Non-pigmented ciliary epithelial cell (primary cell): ENCODE measurements around the gene NELFCD.
"Not testable (repeated sequence)": the region's sequence is repeated elsewhere in the genome, so short reads cannot be mapped to it uniquely, and the experiment has no call there.

Experiments
- DNase-seq: peaks from one replicate; pipeline ENCODE4 v3.0.0-alpha.2; 2010; ENCODE audit warnings: low read depth

Gene NELFCD

DNA sequence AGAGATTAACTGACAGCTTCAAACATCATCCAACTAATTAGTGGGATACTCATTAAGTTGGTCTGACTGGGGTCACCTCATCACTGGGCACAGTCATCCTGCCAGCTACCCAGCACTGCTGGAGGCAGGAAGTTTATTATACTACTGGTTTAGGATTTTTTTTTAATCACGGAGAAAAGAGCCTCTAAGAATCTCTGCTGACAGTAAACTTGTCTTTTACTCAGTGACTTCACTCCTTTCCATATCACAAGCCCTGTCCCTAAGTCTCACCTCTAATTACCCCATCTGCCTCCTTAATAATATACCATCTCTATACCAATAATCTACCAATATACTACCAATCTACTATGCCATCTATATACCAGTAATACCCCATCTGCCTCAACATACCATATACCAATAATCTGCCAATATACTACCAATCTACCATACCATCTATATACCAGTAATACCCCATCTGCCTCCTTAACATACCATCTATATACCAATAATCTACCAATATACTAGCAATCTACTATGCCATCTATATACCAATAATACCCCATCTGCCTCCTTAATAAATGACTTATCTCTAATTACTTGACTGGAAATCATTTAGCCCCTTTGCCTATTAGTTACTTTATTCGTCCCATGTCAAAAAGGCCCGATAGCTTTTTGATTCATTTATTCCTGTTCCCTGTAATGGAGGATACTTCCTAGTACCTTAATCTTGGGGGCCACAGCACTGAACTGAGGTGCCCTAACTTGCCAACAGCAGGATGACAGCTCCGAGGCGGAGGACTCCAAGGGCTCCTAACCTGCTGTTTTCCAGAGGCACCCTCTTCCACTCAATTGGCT, 46.1 kb downstream of the NELFCD start:
- DNase-seq, result no peak

DNA sequence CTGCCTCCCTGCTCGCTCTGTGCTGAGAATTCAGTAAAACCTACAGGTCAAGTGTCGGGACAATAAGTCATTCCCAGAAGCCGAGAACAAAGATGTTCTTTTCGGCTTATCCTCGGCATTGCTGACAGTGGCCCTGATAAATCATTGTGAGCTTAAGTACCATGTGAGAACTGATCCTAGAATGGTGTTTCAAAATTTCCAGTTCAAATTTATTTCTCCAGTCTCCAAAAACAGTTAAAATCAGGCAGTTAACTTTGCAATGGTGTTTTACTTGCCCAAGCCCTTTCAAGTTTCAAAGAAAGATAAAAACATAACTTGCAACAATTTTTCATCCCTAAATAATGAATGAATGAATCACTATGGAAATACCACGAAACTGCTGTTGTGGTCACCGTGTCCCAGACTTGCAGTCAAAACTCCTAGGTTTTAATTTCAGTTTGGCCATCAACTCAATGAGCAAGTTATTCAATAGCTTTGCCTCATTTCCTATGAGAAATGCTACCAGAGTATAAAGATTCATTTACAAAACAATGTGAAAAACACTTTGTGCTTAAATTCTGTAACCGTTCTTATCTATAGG, 46.8 kb downstream of the NELFCD start:
- DNase-seq, result peak; percentile 50

DNA sequence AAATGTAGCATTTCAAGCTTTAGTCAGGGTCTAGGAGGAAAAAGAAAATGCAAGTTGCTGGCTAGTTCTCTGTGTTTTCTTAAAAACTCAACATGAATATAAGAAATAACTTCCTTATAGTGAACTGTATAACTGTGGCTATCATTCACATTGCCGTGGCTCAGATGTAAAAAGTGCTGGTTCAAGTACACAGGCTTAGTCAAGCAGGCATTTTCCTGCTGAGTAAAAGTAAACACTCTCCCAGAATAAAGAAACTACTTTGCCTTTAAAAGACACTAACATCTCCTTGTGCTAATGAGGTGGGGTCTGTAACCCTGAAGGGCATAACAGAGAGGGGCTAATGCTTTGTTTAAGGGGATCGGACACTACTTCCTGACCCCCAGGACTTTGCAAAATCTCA, 47.8 kb downstream of the NELFCD start:
- DNase-seq, result no peak

- DNase-seq, result no peak
Observed at GRCh38 chr20:59030911-59031563, 50.0 kb downstream of the NELFCD start.

DNA sequence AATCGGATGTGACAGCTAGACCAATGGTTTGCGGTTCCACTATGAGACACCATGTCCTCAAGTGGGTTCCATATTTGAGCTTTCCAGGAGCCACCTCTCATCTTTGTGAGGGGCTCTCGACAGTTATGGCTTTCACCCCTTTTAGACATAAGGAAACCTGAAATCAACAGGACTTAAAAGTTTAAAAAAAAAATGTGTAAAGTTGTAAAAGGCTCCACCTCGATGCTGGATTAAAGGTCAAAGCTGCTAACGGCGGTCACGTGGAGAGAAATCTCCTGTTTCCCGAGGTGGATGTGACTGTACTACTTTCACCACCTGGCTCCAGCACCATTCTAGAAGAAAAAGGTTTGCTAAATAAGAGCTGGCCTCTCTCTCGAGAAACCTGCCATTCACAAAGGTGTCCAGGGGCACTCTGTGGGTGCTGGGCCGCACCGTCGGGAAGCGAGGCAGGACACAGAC, 50.5 kb downstream of the NELFCD start:
- DNase-seq, result no peak

GRCh38 chr20:59032023-59032712, 51.1 kb downstream of the NELFCD start, which contains the start of gene ATP5F1E:
Gene ATP5F1E, minus strand, starts transcription at chr20:59032335. Its CDS starts 84 bp downstream, at chr20:59032251.
- peak; percentile 55 for DNase-seq

DNA sequence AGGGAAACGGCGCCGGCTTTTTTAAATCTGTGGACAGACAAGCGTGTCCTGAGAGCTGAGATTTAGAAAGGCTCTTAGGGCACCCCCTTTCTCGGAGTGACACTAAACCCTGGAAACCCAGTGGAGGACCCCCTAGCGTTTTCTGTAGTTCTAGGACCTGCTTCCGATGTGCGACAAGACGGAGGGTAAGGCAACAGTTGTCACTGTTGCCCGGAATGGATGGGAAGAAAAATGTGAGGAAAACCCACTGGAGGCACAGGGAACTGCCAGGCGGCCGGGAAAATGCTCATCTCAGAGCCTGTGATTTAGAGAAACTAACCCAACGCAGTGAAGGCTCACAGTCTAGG, 51.6 kb downstream of the NELFCD start:
- DNase-seq, result no peak

- DNase-seq, result no peak
Observed at GRCh38 chr20:59033093-59033492, 52.0 kb downstream of the NELFCD start.

- no peak for DNase-seq
Observed at GRCh38 chr20:59033616-59034165, 52.6 kb downstream of the NELFCD start.

DNA sequence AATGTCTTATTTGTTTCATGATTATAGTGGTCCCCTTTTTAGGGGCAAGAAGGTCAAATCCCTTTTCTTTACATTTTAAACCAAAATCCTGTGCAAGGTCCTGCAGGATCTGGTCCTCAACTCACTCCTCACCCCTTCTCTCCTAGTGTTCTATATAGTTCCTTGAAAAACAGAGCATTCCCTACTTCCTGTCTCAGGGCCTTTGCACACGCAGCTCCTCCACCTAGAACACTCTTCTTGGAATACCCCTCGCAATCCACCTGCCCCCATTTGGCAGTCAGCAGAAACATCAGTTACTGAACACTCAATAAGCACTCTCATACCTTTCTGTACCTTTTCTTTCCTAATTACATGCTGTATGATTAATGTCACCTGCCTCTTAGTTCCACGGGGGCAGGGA, 54.3 kb downstream of the NELFCD start:
- no peak for DNase-seq

- DNase-seq, result no peak
Observed at GRCh38 chr20:59037386-59037785, 56.3 kb downstream of the NELFCD start.

DNA sequence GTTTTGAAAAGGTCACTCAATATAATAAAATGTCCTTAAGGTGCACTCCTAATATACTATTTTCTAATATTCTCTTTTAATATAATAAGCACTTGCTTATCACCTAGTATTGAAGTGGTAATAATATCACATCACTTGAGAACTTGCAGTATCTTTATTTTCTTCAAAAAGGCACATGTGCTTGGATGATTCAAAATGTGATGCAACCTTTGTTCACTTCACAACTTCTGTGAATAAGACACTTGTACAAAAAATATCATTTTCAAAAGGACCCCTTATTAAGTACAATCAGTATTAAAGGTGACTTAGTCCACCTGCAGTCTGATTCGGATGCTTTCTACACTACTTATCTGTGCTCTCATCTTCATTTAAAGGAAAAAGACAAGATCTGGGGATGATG, 58.2 kb downstream of the NELFCD start:
- no peak for DNase-seq

- DNase-seq, result no peak
Observed at GRCh38 chr20:59040667-59041066, 59.6 kb downstream of the NELFCD start.

DNA sequence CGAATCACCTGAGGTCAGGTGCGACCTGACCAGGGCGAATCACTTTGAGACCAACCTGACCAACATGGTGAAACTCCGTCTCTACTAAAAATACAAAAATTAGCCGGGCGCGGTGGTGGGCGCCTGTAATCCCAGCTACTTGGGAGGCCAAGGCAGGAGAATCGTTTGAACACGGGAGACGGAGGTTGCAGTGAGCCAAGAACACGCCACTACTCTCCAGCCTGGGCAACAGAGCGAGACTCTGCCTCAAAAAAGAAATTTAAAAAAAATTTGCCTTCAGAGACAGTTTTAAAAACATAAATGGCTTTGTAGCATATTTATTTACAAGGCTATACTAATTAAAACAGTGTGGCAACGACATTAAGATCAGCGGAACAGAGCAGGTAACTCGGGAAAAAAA, 60.4 kb downstream of the NELFCD start:
- DNase-seq, result not testable (repeated sequence)

DNA sequence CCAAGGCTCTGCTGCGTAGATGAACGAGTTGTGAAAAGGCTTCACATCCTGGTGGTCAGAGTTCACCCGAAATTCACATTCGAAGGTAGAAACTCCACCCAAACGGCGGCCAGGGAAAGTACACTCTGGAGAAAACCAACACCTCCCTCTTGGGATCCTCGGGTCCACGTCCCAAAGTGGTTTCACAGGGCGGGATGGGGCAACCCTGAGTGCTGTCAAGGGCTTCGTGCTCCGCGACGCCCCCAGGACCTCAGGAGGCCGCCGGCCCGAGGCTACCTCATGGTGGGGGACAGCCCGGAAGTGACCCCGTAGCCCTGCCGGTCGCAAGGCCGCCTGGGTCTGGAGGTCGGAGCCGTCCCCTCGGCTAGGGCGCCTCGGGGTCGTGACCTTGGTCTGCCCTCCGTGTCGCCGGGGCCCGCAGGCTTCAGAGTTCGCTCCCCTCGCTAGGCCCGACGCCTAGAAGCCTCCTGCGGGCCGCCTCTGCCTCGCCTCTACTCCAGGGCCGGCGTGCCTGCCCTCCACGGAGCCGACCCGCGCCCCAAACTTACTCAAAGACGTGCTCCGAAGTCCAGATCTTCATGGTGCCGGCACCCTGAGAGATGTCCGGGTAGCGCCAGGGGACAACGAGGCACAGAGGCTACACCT, 61.2 kb downstream of the NELFCD start, which contains the start of gene PRELID3B:
TSS of gene PRELID3B (minus strand) at position 636 of the 645 bp plus-strand sequence. CDS start at position 580, 56 bp downstream.
- DNase-seq, result no peak

DNA sequence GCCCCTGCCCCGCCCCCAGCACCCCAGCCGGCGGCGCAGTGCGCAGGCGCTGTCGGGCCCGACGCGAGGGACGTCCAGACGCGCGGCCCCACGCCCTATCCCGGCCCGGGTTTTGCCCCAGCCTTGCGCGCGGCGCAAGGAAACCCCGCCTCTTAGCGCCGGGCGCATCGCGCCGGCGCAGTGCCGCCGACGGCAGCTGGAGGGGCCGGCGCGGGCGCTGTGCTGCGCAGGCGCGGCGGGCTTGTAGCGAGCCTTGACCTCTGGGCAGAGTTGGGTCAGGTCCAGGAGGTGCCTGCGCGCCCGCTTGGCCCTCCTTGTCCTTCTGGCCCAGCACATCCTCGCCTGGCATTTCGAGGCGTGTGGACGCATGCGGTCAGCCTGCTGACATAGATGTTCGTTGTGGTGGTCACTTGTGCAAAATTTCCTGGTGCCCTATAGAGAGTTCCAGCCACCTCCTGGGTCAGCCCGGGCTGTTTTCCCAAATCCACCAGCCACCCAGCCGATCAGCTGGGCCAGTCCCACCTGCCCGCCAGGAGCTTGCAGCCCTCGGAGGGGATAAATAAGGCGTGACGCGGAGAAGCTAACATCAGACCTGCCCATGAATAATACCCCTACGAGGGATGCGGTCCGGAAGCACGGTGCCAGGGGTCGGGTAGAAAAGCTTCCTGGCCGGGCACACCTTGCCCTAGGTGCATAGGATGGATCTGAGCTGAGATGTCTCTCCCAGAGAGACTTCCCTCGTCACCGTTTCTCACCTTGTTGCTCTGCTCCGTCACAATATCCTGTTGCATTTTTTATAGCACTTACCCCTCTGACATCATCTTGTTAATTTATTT, 62.0 kb downstream of the NELFCD start:
- peak; percentile 48 for DNase-seq

DNA sequence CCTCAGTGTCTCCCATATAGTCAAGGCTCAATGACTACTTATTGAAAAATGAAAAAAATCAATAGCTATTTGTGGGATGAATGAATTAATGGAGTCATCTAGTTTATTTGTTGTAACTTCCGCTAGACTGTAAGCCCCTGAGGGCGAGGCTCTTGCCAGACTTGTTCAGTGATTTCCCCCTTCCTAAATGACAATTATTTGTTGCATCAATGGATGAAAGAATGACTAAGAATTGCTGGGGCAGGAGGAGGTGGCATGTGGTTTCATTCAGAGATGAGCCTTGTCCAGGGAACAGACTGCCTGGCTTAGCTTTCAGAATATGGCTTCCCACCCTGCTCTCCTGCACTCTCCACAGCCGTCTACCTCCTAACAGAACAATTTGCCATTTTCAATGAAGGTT, 62.6 kb downstream of the NELFCD start:
- no peak for DNase-seq

DNA sequence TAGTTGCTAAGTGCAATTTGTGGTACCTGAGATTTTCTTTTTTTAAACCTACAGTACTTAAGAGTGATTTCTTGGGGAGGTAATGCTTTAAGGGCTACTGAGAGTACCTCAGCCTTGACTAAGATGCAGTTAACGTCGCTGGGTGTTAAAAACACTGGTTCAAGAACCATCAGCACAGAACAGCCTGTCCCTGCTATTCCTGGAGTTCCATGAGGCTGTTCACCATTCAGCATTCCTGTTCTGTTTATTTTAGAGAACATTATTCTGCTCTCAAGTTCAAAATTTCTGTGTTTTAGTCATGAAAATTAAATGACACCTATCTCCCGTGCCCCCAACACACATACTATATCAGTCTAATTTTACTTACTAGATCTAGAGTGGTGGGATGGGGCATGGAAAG, 63.2 kb downstream of the NELFCD start:
- DNase-seq, result no peak
